Suppressor macrophage treated with lipopolysaccharide for 1 hour (primary cell): ENCODE results near the gene RIPPLY3.

ENCODE experiments used
- DNase-seq, 3 donors: peaks; one replicate each; pipeline ENCODE4 v3.0.0-alpha.2; 2020 to 2022

RIPPLY3 gene

GRCh38 chr21:37064841-37065240 is 58.3 kb downstream of the RIPPLY3 start:
- no peak for DNase-seq

DNA sequence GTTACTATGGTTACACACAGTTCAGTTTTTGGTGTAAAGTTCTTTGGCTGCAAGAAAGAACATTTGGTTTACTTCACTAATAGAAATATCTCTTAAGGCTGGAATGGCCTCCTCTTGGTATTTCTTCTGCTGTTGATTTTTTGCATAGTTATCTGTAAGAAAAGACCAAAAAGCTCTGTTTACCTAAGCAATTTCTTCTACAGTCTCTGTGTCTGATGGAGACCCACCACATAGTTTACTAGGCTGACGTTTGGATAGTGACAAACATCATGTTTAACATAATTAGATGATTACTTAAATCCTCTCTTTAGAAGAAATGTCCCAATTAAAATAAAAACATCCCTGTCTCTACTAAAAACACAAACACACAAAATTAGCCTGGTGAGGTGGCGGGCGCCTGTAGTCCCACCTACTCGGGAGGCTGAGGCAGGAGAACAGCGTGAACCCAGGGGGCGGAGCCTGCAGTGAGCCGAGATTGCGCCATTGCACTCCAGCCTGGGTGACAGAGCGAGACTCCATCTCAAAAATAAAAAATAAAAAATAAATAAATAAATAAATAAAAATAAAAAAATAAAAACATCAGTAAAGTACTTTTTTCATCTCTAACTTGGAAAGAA is 59.2 kb downstream of the RIPPLY3 start:
- DNase-seq = no peak
